GM23248 (cell line): ENCODE measurements around the gene HLX.

ENCODE experiments used
- EZH2 ChIP-seq: fragments of 200-600 bp; sonication (generic); IDR thresholded peaks from 2 replicates; pipeline ENCODE4 v1.6.1; 2018; ENCODE audit warnings: antibody characterized with exemption, mild to moderate bottlenecking; ENCODE audit not compliant: insufficient read depth, poor library complexity, severe bottlenecking
- EZH2phosphoT487 ChIP-seq: fragments of 200-600 bp; sonication (generic); IDR thresholded peaks from 2 replicates; pipeline ENCODE4 v1.6.1; 2018; ENCODE audit warnings: antibody characterized with exemption, moderate library complexity, mild to moderate bottlenecking, low read depth; ENCODE audit not compliant: insufficient read depth

DNA sequence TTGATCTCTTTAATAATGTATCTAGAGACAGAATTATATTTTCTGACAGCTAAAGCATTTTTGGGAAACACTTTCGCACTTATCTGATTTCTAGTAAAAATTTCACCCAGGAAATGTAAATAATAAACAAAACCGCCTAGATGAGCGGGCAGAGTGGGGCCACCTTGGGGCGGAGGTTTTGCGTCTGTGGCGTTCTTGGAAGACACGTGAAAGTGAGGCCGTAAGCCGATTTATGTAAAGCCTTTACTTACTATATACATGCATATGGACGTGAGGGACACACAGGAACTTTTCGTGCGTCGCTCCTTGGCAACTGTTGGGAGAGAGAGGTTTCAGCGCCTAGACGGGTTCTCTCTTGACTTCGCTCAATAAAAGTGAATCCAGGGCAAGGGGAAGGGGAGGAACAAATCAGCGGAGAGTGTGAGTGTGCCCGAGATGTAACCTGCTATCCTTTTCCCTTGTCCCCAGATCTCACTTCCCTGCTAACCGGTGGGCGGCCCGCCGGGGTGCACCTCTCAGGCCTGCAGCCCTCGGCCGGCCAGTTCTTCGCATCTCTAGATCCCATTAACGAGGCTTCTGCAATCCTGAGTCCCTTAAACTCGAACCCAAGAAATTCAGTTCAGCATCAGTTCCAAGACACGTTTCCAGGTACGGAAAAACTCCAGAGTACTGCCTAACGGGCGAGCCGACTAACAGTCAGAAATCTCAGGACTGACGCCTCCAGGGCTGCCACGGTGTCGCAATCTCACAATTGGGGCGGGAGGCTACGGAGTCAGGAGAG lies 1.7 kb downstream of the HLX start:
- no peak for TF ChIP-seq EZH2phosphoT487
- TF ChIP-seq EZH2 = no peak
